Epithelial cell of esophagus (primary cell): ENCODE measurements around the gene AFF1.

Experiments used
- DNase-seq: peaks from one replicate; pipeline ENCODE4 v3.0.0; 2010; ENCODE audit warnings: low read depth
- H3K4me3 ChIP-seq: 2 replicates; pipeline ENCODE4 v1.5.1; 2011; ENCODE audit warnings: mild to moderate bottlenecking, low read length, control low read depth
- TF ChIP-seq, protein P1 (sequence below): IDR thresholded peaks from 2 replicates; pipeline ENCODE4 v1.5.1; 2011; ENCODE audit warnings: low read depth, mild to moderate bottlenecking, low read length, control low read depth, inconsistent platforms; ENCODE audit not compliant: insufficient read depth; ENCODE audit errors: missing control alignments

The AFF1 gene

DNA sequence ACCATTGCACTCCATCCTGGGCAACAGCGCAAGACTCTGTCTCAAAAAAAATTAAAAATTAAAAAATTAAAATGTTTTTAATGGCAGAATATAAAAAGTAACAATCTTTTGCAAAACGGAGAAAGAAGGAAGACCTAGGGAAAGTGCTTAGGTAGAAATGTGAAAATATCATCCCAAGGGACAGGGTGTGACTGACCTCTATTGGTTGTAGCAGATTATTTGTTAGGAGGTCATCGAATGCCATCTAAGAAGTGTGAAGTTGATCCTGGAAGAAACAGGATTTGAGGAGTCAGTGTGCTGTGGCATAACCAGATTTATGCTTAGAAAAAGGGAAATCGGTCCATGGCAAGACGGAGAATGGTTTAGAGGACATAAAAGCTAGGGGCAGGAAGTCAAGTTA is 24.4 kb upstream of the AFF1 start:
- H3K4me3 ChIP-seq = no peak overlapping the region
- TF ChIP-seq, protein P1, sequence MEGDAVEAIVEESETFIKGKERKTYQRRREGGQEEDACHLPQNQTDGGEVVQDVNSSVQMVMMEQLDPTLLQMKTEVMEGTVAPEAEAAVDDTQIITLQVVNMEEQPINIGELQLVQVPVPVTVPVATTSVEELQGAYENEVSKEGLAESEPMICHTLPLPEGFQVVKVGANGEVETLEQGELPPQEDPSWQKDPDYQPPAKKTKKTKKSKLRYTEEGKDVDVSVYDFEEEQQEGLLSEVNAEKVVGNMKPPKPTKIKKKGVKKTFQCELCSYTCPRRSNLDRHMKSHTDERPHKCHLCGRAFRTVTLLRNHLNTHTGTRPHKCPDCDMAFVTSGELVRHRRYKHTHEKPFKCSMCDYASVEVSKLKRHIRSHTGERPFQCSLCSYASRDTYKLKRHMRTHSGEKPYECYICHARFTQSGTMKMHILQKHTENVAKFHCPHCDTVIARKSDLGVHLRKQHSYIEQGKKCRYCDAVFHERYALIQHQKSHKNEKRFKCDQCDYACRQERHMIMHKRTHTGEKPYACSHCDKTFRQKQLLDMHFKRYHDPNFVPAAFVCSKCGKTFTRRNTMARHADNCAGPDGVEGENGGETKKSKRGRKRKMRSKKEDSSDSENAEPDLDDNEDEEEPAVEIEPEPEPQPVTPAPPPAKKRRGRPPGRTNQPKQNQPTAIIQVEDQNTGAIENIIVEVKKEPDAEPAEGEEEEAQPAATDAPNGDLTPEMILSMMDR = peak; percentile 13

DNA sequence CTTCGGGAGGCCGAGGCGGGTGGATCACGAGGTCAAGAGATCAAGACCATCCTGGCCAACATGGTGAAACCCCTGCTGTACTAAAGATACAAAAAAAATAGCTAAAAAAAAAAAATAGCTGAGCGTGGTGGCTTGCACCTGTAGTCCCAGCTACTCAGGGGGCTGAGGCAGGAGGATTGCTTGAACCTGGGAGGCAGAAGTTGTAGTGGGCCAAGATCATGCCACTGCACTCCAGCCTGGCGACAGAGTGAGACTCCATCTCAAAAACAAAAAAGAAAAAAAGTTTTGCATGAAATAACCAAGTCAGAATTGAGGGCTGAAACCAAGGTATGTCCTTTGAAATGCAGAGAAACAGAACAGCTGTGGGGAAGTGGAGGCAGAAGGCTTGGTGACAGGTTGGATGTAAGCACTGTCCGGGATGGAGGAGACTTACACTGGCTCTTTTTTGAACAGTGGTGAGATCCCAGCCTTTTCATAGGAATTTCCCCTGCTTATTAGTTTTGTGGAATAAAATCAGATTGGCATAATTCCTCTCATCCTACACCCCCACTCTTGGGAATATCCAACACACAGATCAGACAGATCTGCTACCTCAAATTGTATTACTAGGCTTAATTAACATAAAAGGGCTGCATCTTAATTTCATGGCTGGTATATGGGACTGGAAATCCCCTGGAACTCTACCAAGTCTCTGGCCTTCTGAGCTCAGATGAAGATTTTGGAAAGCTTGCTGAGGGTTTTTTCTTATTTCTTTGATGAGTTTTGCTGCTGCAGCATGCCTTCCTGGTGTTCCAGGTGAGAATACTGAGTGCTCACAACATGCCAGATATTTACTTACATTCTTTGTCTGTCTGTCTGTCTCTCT is 23.8 kb upstream of the AFF1 start:
- H3K4me3 ChIP-seq = no peak overlapping the region
- TF ChIP-seq, protein P1 = no peak
- peak; percentile 18 for DNase-seq

More for the DNA sequence above, 24.4 kb upstream of the AFF1 start:
- DNase-seq = no peak

DNA sequence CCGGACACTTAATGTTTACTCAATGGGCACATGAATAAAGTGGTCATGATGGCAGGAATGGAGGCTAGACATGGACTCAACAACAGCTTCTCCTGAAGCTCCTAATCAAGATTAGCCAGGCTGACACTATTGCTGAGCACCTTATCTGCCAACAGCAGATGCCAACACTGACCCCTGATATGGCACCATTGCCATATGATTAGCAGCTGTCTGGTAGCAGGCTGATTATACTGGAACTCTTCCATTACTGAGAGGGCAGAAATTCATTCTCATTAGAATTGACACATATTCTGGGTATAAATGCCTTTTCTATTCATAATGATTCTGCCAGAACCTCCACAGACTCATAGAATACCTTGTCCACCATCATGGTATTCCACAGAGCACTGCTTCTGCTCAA is 18.4 kb upstream of the AFF1 start:
- H3K4me3 ChIP-seq = no peak overlapping the region
- TF ChIP-seq, protein P1 = no peak
- DNase-seq = no peak

DNA sequence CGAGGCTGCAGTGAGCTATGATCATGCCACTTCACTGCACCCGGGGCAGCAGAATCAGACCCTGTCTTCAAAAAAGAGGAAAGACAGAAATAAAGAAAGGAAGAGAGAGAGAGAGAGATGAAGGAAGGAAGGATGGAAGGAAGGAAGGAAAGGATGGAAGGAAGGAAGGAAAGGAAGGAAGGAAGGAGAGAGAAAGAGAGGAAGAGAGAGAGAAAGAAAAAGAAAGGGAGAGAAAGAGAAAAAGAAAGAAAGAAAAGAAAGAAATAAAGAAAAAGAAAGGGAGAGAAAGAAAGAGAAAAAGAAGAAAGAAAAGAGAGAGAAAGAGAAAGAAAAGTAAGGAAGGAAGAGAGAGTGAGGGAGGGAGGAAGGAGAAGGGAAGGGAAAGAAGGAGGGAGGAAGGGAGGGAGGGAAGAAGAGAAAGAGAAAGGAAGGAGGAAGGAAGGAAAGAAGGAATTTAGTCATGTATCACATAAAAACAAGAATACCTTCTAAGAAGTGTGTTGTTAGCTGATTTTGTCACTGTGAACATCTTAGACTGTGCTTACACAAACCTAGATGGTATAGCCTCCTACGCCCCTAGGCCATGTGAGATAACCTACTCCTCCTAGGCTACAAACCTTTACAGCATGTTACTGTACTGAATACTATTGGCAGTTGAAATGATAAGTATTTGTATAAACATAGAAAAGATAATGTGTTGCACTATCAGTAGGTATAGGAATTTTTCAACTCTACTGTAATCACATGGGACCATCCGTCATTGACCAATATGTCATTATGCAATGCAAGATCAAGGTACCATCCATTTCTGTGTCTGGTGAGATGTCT is 17.4 kb upstream of the AFF1 start:
- DNase-seq = no peak
- H3K4me3 ChIP-seq = no peak overlapping the region
- TF ChIP-seq, protein P1 = no peak

DNA sequence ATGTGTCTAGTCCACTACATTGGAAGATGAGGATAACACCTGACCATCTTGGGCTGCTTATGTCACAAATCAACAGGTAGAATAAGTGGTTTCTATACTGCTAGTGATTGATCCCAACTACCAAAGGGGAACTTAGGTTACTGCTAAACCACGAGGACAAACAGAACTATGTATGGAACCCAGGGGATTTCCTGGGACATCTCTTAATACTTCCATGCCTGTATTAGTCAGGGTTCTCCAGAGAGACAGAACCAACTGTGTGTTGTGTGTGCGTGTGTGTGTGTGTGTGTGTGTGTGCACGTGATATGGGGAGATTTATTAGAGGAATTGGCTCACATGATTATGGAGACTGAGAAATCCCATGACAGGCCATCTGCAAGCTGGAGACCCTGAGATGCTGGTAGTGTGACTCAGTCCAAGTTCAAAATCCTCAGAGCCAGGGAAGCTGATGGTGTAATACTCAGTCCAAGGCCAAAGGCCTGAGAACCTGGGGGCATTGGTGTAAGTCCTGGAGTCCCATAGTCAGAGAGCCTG is 16.2 kb upstream of the AFF1 start:
- peak; percentile 25 for DNase-seq
- no peak overlapping the region for H3K4me3 ChIP-seq
- TF ChIP-seq, protein P1 = no peak

DNA sequence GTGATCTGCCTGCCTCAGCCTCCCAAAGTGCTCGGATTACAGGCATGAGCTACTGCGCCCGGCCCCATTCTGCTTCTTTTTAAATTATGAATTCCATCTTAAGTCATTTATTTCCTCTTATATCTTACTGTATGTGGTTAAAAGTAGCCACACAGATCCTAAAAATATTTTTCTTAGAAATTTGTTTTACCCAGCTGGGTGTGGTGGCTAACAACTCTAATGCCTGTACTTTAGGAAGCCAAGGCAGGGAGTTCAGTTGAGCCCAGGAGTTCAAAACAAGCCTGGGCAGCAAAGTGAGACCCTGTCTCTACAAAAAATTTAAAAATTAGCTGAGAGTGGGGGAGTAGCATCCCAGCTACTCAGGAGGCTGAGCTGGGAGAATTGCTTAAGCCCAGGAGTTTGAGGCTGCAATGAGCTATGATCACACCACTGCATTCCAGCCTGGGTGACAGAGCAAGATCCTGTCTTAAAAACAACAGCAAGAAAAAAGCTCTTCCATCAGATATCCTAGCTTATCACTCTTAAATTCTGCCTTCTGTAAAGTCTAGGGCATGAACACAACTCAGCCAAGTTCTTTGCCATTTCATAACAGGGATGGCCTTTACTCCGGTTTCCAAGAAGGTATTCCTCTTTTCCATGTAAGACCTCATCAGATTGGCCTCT is 15.1 kb upstream of the AFF1 start:
- DNase-seq = peak; percentile 10
- no peak overlapping the region for H3K4me3 ChIP-seq
- TF ChIP-seq, protein P1 = no peak
